ENCODE data around the gene FBXW11.

GRCh38 chr5:171845857-171846256, 160.6 kb downstream of the FBXW11 start:
- TF ChIP-seq POLR2A (IDR thresholded peaks at IDR 0.05; ENCODE audit: low read depth, low read length), result no peak
- TF ChIP-seq POLR2AphosphoS5 (IDR thresholded peaks at IDR 0.05; ENCODE audit: low read depth, low read length), result no peak
- TF ChIP-seq TAF1 (IDR thresholded peaks at IDR 0.05; ENCODE audit: borderline replicate concordance, low read depth, low read length), result no peak

Data from GM12892 (cell line).